ENCODE data around the gene SHMT2. TPM values are rescaled to one million over a fixed set of nuclear protein-coding genes. Genes with fewer than 3 reads are reported as not detected.
A peak's percentile ranks its signal among the peaks of the same experiment; 100 is the strongest.
"Not testable (repeated sequence)": the region's sequence is repeated elsewhere in the genome, so short reads cannot be mapped to it uniquely, and the experiment has no call there.

SHMT2 gene
- total RNA-seq, 1 experiment from 2014 or later = 298 TPM

DNA sequence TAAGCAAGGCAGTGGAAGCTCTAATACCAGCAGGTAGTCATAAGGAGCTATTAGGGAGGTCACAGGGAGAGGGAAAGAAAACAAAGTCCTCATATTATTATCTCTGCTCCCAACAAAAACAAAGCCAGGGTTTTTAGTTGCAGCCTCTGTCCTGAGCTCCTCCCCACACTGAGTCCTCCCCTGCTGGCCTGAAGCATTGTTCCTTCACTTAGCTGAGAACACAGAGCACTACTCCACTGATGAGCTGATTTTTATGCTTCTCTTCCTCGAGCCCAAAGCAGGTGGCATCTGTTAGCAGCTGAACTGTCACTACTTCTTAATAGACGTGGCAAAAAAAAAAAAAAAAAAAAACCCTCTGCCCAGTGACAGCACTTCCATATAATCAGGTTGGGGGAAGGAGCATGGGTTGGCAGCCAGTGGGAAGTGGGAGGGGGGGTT lies 31.9 kb downstream of the SHMT2 start:
- no peak for DNase-seq (ENCODE audit: low spot score)

DNA sequence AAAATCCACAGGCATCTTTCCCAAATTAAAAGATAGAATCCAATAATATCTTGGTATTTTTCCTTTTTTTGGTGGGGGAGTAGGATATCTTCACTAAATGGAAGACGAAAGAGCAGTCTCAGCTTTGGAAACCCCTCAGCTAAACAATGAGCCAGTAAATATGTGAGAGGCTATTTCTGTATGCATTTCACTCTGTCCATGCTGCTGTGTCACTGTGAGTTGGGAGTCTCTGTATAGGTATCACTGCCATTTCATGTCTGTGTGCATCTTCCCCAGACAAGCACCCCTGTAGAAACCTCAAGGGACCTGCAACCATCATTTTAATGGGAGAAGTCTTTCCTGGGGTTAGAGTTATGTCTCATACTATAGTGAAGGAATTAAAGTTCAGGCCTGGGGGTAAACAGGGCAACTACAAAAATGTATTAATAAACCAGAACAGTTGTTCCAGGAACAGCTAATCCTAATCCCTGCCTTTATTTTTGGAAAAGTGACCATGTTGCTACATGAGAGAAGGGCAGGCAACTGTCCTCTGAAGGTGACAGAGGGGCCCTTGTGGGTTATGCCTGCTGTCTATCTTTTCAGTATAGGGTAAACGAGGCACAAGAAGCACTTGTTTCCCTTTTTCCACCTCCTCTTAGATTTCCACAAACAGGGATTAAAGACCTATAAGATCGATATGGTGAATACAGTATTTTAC lies 32.8 kb downstream of the SHMT2 start:
- no peak for DNase-seq (ENCODE audit: low spot score)

- DNase-seq (ENCODE audit: low spot score) = no peak
Observed at GRCh38 chr12:57263096-57263495, 33.6 kb downstream of the SHMT2 start.

- DNase-seq (ENCODE audit: low spot score) = no peak
Observed at GRCh38 chr12:57266681-57267080, 37.2 kb downstream of the SHMT2 start.

GRCh38 chr12:57268264-57268663 lies 38.8 kb downstream of the SHMT2 start:
- DNase-seq (ENCODE audit: low spot score) = no peak

GRCh38 chr12:57270966-57271470 lies 41.5 kb downstream of the SHMT2 start:
- DNase-seq (ENCODE audit: low spot score) = peak; percentile 6

DNA sequence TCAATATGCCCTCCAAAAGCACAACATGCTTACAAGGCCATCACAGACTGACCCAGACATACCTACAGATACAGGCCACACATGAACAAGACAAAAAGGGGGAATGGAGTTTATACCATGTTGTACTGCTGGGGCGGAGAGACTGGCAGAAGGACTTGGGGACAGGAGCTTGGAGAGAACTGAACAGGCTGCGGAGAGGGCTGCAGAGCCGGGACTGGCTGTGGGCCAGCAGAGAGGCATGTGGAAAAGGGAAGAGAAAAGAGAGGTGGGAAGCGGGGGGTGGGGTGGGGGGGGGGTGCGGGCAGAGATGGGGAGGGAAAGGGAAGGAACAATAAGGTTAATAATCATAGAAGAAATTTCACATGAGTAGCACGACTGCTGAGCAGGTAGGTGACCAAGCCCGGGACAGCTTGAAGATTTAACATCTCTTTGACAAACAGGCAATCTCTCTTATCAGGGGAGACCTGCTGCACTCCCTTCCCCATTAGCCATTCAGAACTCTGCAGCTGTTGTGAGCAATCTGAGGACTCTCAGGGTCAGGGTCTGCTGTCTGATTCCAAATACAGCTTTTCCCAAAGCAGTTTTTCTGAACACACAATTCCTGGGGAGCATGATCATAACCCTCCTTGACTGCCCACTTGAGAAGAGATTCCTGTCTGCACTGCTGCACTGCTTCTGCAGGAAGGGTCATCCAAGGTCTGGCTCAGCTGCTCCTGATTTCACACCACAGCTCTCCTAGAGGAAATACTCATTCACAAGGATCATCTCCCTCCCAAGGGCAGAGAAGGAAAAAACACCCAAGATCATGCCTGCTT lies 43.0 kb downstream of the SHMT2 start:
- DNase-seq (ENCODE audit: low spot score) = no peak

DNA sequence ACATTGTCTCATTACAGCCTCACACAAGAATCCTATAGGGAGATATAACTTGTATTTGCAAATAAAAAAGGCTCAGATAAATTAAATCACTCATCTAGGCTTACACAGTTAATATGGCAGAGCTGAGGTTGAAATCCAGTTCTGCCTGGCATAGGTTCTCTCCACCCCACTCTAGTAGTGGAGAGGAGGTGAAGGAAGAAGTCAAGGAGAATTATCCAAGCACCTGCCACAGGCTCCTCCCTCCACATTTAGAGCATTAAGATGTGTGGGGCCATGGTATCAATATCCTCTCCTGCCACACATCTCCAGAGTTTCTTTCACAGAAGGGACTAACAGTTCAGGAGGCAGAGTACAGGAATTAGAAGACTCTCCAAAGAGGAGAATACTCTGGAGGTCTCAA lies 44.0 kb downstream of the SHMT2 start:
- DNase-seq (ENCODE audit: low spot score) = no peak

DNA sequence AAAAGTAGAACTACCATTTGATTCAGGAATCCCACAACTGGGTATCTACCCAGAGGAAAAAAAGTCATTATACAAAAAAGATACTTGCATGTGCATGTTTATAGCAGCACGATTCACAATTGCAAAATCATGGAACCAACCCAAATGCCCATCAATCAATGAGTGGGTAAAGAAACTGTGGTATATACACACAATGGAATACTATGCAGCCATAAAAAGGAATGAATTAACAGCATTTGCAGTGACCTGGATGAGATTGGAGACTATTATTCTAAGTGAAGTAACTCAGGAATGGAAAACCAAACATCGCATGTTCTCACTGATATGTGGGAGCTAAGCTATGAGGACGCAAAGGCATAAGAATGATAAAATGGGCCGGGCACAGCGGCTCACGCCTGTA lies 46.7 kb downstream of the SHMT2 start:
- not testable (repeated sequence) for DNase-seq (ENCODE audit: low spot score)

GRCh38 chr12:57276935-57277563 lies 47.5 kb downstream of the SHMT2 start:
- DNase-seq (ENCODE audit: low spot score) = peak; percentile 41

- no peak for DNase-seq (ENCODE audit: low spot score)
Observed at GRCh38 chr12:57278465-57279381, 49.2 kb downstream of the SHMT2 start.

- DNase-seq (ENCODE audit: low spot score) = peak; percentile 79
Observed at GRCh38 chr12:57280211-57281062, 50.9 kb downstream of the SHMT2 start.

- DNase-seq (ENCODE audit: low spot score) = not testable (repeated sequence)
Observed at GRCh38 chr12:57282073-57282472, 52.6 kb downstream of the SHMT2 start.

Small RNA genes lying within 50 kb of the gene (small RNA-seq; reads per million reads assigned to genes)
- gene MIR1228 = not detected

Other genes starting within 250 kb of the SHMT2 start
- gene ZBTB39, start 223.2 kb upstream of the SHMT2 start, total RNA-seq (2014; rRNA removed; shearing (Covaris generic)) = 3.2 and 3.4 TPM in 2 replicates
- gene TAC3, start 213.2 kb upstream of the SHMT2 start, total RNA-seq (2014; rRNA removed; shearing (Covaris generic)) = not detected in 2 replicates
- 0.76 and 1.8 TPM in 2 replicates for gene MYO1A, start 179.6 kb upstream of the SHMT2 start, total RNA-seq (2014; rRNA removed; shearing (Covaris generic))
- gene NEMP1, start 150.9 kb upstream of the SHMT2 start, total RNA-seq (2014; rRNA removed; shearing (Covaris generic)) = 12.5 and 13.6 TPM in 2 replicates
- 17.8 and 19.3 TPM in 2 replicates for gene NAB2, start 140.6 kb upstream of the SHMT2 start, total RNA-seq (2014; rRNA removed; shearing (Covaris generic))
- gene STAT6, start 118.3 kb upstream of the SHMT2 start, total RNA-seq (2014; rRNA removed; shearing (Covaris generic)) = 114 and 125 TPM in 2 replicates
- 22.8 and 25.2 TPM in 2 replicates for gene LRP1, start 101.2 kb upstream of the SHMT2 start, total RNA-seq (2014; rRNA removed; shearing (Covaris generic))
- gene LRP1-AS, start 82.1 kb upstream of the SHMT2 start, total RNA-seq (2014; rRNA removed; shearing (Covaris generic)) = not detected in 2 replicates
- gene NXPH4, start 12.9 kb upstream of the SHMT2 start, total RNA-seq (2014; rRNA removed; shearing (Covaris generic)) = 0.97 and 2.8 TPM in 2 replicates
- gene STAC3, start 21.5 kb downstream of the SHMT2 start, total RNA-seq (2014; rRNA removed; shearing (Covaris generic)) = 0.41 and 1.1 TPM in 2 replicates
- gene R3HDM2, start 201.3 kb downstream of the SHMT2 start, total RNA-seq (2014; rRNA removed; shearing (Covaris generic)) = 23.3 and 25.3 TPM in 2 replicates
- gene INHBC, start 205.1 kb downstream of the SHMT2 start, total RNA-seq (2014; rRNA removed; shearing (Covaris generic)) = not detected in 2 replicates
- gene INHBE, start 225.6 kb downstream of the SHMT2 start, total RNA-seq (2014; rRNA removed; shearing (Covaris generic)) = 0.34 and 0.41 TPM in 2 replicates
- 2.0 and 4.2 TPM in 2 replicates for gene GLI1, start 230.1 kb downstream of the SHMT2 start, total RNA-seq (2014; rRNA removed; shearing (Covaris generic))